HG02970 (cell line): Measurements from ENCODE around the gene SCGB1C1.
"Not testable (repeated sequence)": the region's sequence is repeated elsewhere in the genome, so short reads cannot be mapped to it uniquely, and the experiment has no call there.

Source experiments
- ATAC-seq: cut with Tn5 transposase; IDR thresholded peaks from one replicate; pipeline ENCODE4 v1.9.1; 2021; ENCODE audit warnings: mild to moderate bottlenecking, moderate library complexity, moderate number of reproducible peaks; ENCODE audit not compliant: unreplicated experiment, low FRiP score

The SCGB1C1 gene

DNA sequence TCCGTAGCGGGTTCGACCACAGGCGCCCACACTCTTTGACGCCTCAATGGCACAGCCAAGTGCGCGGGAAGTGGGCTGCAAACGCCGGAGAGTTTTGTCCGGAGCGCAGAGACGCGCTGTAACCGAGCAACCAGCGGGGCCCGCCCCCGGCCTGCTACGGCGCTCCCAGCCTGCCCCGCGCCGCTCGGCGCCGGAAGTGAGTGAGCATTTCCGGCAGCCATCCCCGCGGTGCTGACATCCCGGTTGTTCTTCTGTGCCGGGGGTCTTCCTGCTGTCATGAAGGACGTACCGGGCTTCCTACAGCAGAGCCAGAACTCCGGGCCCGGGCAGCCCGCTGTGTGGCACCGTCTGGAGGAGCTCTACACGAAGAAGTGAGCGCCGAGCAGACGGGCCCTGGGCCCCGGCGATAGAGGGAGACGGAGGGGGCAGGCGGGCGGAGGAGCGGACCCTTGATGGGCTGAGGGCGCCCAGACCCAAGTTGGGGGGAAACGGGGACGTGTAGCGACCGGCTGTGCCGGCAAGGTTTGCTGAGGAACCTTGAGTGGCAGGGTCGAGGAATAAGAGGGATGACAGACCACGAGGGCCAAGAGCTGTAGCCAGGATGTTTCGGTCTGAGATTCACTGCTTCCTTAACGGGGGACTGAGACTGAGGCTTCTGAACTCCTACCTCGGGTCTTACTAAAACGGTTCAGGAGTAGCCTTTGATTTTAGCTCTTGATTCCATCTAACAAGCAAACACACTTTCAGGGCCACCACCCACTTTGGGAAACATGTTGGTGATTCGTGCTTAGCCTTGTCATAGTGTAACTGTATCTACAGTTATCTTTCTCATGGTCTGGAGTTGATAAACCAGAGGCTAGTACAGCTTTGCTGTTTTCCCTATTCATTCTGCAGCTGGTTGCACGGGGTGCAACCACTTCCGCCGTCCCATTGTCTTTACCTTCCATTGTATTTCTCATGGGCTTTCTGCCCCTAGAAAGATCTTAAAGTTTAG, 44.2 kb downstream of the SCGB1C1 start, which contains the start of gene PSMD13:
Gene PSMD13, plus strand, starts transcription at position 203 of the 994 bp plus-strand sequence. Its CDS starts 74 bp downstream, at position 277.
- ATAC-seq, result peak; percentile 73

DNA sequence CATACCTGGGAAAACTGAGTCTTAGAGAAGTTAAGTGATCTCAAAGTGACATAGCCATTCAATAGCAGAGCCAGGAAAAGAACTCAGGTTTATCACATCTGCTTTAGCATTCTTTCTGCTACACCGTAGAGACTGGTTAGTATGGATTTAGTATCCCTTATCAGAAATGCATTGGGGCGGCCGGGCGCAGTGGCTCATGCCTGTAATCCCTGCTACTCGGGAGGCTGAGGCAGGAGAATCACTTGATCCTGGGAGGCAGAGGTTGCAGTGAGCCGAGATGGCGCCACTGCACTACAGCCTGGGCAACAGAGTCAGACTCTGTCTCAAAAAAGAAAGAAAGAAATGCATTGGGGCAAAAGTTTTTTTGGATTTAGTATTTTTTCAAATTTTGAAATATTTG, 45.5 kb downstream of the SCGB1C1 start:
- not testable (repeated sequence) for ATAC-seq

DNA sequence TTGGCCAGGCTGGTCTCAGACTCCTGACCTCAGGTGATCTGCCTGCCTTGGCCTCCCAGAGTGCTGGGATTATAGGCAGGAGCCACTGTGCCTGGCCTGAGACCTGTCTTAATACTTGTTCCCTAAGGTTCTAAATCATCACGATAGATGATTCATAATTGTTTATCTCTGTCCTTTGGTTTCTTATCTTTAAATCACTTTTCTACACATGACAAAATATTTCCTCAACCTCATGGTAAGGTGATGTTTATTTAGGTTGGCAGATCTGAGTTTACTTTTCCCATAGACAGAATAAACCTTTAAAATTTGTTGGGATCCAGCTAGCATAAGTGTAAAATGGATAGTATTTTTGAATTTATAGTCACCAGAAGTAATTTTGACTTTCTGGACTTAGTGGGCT, 47.4 kb downstream of the SCGB1C1 start:
- no peak for ATAC-seq

DNA sequence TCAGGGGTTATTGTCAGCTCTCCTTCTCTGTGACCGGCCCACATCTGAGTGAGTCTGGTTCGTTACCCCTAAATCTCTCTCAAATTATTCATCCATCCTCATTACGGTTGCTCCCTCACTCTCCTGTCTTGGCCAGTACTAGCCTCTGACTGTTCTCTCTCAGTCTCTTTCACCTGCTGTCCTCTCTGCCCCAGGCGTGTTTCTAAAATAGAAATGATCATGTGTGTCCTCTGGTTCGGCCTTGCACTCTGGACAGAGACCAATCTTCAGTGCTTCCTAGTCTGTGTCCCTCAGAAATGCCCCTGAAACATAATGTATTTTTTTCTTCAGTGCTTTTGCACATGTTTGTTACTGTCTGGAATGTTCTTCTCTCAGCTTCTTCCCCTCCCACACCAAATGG, 48.8 kb downstream of the SCGB1C1 start:
- no peak for ATAC-seq
